Hepatocyte (in vitro differentiated cells): Measurements from ENCODE around the gene C2CD4C. TPM values are rescaled to one million over a fixed set of nuclear protein-coding genes. Genes with fewer than 3 reads are reported as not detected.

Experiments used
- DNase-seq: peaks from one replicate; pipeline ENCODE4 v3.0.0-alpha.2; 2016; ENCODE audit warnings: low spot score
- H2AFZ ChIP-seq: fragments of 200-600 bp; sonication (generic); 2 replicates; pipeline ENCODE4 v1.6.0; 2016; ENCODE audit warnings: antibody characterized with exemption, mild to moderate bottlenecking
- H3K27ac ChIP-seq: fragments of 200-600 bp; sonication (generic); 2 replicates; pipeline ENCODE4 v1.5.1; 2016; ENCODE audit warnings: mild to moderate bottlenecking
- H3K27me3 ChIP-seq: fragments of 200-600 bp; sonication (generic); 2 replicates; pipeline ENCODE4 v1.6.1; 2016
- H3K36me3 ChIP-seq: fragments of 200-600 bp; sonication (generic); replicated peaks from 2 replicates; pipeline ENCODE4 v1.5.1; 2016; ENCODE audit warnings: low read depth; ENCODE audit not compliant: insufficient read depth
- H3K4me1 ChIP-seq: fragments of 200-600 bp; sonication (generic); 2 replicates; pipeline ENCODE4 v1.5.1; 2016; ENCODE audit warnings: mild to moderate bottlenecking, moderate library complexity; ENCODE audit not compliant: insufficient read depth
- H3K4me2 ChIP-seq: fragments of 200-600 bp; sonication (generic); 2 replicates; pipeline ENCODE4 v1.6.0; 2016
- H3K4me3 ChIP-seq: fragments of 200-600 bp; sonication (generic); 2 replicates; pipeline ENCODE4 v1.5.1; 2016; ENCODE audit warnings: mild to moderate bottlenecking
- H3K79me2 ChIP-seq: fragments of 200-600 bp; sonication (generic); 2 replicates; pipeline ENCODE4 v1.6.0; 2017; ENCODE audit warnings: mild to moderate bottlenecking
- H3K9me2 ChIP-seq: fragments of 200-600 bp; sonication (generic); replicated peaks from 2 replicates; pipeline ENCODE4 v1.6.0; 2017; ENCODE audit warnings: mild to moderate bottlenecking; ENCODE audit not compliant: insufficient read depth
- H3K9me3 ChIP-seq: fragments of 200-600 bp; sonication (generic); 2 replicates; pipeline ENCODE4 v1.5.1; 2016; ENCODE audit warnings: low read depth, mild to moderate bottlenecking
- H4K20me1 ChIP-seq: fragments of 200-600 bp; sonication (generic); 2 replicates; pipeline ENCODE4 v1.6.0; 2016; ENCODE audit warnings: mild to moderate bottlenecking; ENCODE audit not compliant: insufficient read depth, poor library complexity, severe bottlenecking
- CTCF ChIP-seq: fragments of 200-600 bp; sonication (generic); IDR thresholded peaks from 2 replicates; pipeline ENCODE4 v1.5.1; 2016; ENCODE audit warnings: antibody characterized with exemption, mild to moderate bottlenecking; ENCODE audit not compliant: poor library complexity
- EZH2 ChIP-seq: fragments of 200-600 bp; sonication (generic); IDR thresholded peaks from 2 replicates; pipeline ENCODE4 v1.6.1; 2016; ENCODE audit warnings: antibody characterized with exemption, mild to moderate bottlenecking, borderline replicate concordance
- EZH2phosphoT487 ChIP-seq: fragments of 200-600 bp; sonication (generic); IDR thresholded peaks from one replicate; pipeline ENCODE4 v1.6.1; 2018; ENCODE audit warnings: antibody characterized with exemption, mild to moderate bottlenecking, low read depth, moderate library complexity; ENCODE audit not compliant: unreplicated experiment, severe bottlenecking
- WGBS: methylation state at CpG from one replicate; pipeline ENCODE4 v1.1.6; 2016; ENCODE audit warnings: low lambda C conversion rate; ENCODE audit errors: missing lambda C conversion rate; 5-methylcytosine and 5-hydroxymethylcytosine counted together
- polyA plus RNA-seq: library from polyadenylated mRNA; unstranded; fragments of >200 nt; fragmentation: Nextera tagmentation; extraction: Ambion mirVana; gene quantifications from 2 replicates; pipeline ENCODE4 v1.2.1, GENCODE V29; 2016
- total RNA-seq: library from RNA; depleted of rRNA; stranded (reverse); fragments of >200 nt; gene quantifications from 2 replicates; pipeline ENCODE4 v1.2.3, GENCODE V29; 2014

C2CD4C gene
- total and polyA plus RNA-seq, 2 experiments from 2014 or later, result 3.4 to 4.6 TPM

- no peaks in the 10 kb centered on the region for H4K20me1 ChIP-seq
- H3K9me2 ChIP-seq, result no peaks in the 10 kb centered on the region
- no peak for DNase-seq
- no peaks in the 10 kb centered on the region for H3K36me3 ChIP-seq
- no peaks in the 10 kb centered on the region for H3K27me3 ChIP-seq
- no peaks in the 10 kb centered on the region for H3K9me3 ChIP-seq
- no peak overlapping the region for H2AFZ ChIP-seq
- no peak for TF ChIP-seq EZH2phosphoT487
- no peak for TF ChIP-seq EZH2
- no peak for TF ChIP-seq CTCF
- no peak overlapping the region for H3K4me3 ChIP-seq
- H3K27ac ChIP-seq, result no peak overlapping the region
- H3K4me2 ChIP-seq, result no peak overlapping the region
- 92% methylated on average over 30 of the region's 30 CpGs for WGBS
- H3K4me1 ChIP-seq, result no peaks in the 10 kb centered on the region
- no peaks in the 10 kb centered on the region for H3K79me2 ChIP-seq
Measured at GRCh38 chr19:391726-392374, 17.1 kb downstream of the C2CD4C start.

- Histone ChIP-seq H3K4me3 (no peak overlapping the region), H3K9me3 (no peaks in the 10 kb centered on the region), H2AFZ (no peak overlapping the region), H3K4me1 (no peaks in the 10 kb centered on the region), H4K20me1 (no peaks in the 10 kb centered on the region), H3K4me2 (no peak overlapping the region), H3K79me2 (no peaks in the 10 kb centered on the region), H3K9me2 (no peaks in the 10 kb centered on the region), H3K27ac (no peak overlapping the region), H3K36me3 (no peaks in the 10 kb centered on the region), H3K27me3 (no peaks in the 10 kb centered on the region)
- 97% methylated on average over 2 of the region's 2 CpGs for WGBS
- DNase-seq, result no peak
- TF ChIP-seq CTCF (no peak), EZH2 (no peak), EZH2phosphoT487 (no peak)
Measured at GRCh38 chr19:391207-391557, 17.8 kb downstream of the C2CD4C start.

GRCh38 chr19:390386-391206 lies 18.4 kb downstream of the C2CD4C start:
- Histone ChIP-seq H3K27me3 (no peaks in the 10 kb centered on the region), H3K9me2 (no peaks in the 10 kb centered on the region), H3K79me2 (no peaks in the 10 kb centered on the region), H2AFZ (no peak overlapping the region), H4K20me1 (no peaks in the 10 kb centered on the region), H3K4me1 (no peaks in the 10 kb centered on the region), H3K4me3 (no peak overlapping the region), H3K27ac (no peak overlapping the region), H3K36me3 (no peaks in the 10 kb centered on the region), H3K4me2 (no peak overlapping the region), H3K9me3 (no peaks in the 10 kb centered on the region)
- no peak for TF ChIP-seq EZH2
- TF ChIP-seq EZH2phosphoT487, result no peak
- no peak for TF ChIP-seq CTCF
- WGBS, result 84% methylated on average over 25 of the region's 30 CpGs
- no peak for DNase-seq
